Activated CD8-positive, alpha-beta memory T cell treated with anti-CD3 and anti-CD28 coated beads for 48 hours (primary cell): ENCODE data around the gene PYROXD2.
"Not testable (repeated sequence)": the region's sequence is repeated elsewhere in the genome, so short reads cannot be mapped to it uniquely, and the experiment has no call there.

Experiments used
- DNase-seq, 3 experiments: peaks; one replicate each; pipeline ENCODE4 v3.0.0-alpha.2; 2020; ENCODE audit warnings: low read depth in 2 of 3, low spot score in 2 of 3

PYROXD2 gene

DNA sequence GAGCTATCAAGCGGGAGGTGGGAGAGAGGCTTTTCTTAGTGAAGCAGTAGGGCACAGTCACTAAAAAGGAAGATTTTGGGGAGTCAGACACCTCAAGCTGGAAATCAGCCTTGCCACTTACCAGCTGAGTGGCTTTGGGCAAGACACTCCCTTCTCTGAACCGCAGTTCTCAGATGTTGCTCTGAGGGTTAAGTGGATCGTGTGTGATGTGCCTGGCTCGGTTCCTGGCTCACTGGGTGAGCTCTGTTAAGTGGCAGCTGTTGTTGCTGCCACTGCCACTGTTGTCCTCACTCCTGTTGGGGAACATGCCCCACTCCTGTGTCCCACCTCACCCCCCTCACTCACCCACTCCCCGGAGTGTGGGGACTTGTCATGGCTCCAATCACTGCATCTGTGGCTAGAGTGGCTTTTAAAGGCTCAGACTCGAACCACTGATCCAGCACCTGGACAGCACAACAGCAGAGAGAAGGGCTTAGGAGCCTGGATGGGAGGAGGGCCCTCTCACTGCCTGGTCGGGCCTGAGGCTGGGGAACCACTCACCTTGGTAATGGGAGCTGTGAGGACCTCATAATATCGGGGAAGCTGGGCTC is 20.0 kb downstream of the PYROXD2 start:
- DNase-seq: no peak

- DNase-seq: no peak
Observed at GRCh38 chr10:98391578-98391991, 23.4 kb downstream of the PYROXD2 start.

DNA sequence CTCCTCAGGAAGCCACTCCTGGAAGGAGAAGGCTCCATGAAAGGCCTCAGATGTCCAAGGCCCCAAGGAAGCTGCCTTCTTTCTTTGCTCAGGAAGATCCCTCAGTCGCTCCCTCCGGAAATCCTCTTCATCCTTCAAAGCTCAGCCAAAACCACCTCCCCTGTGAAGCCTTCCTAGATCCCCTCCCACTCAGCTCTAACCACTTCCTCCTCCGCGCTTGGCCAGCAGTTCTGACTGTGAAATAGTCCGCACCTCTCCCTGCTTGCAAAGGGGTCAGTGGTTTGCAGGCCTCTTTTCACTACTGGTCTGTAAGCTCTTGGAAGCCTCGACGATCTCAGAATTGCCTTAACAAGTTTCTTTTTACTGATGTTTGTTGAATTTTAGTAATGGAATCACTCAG is 23.9 kb downstream of the PYROXD2 start:
- no peak for DNase-seq

GRCh38 chr10:98390406-98390805 is 24.6 kb downstream of the PYROXD2 start:
- no peak for DNase-seq

- DNase-seq: no peak
Observed at GRCh38 chr10:98389398-98389797, 25.6 kb downstream of the PYROXD2 start.

DNA sequence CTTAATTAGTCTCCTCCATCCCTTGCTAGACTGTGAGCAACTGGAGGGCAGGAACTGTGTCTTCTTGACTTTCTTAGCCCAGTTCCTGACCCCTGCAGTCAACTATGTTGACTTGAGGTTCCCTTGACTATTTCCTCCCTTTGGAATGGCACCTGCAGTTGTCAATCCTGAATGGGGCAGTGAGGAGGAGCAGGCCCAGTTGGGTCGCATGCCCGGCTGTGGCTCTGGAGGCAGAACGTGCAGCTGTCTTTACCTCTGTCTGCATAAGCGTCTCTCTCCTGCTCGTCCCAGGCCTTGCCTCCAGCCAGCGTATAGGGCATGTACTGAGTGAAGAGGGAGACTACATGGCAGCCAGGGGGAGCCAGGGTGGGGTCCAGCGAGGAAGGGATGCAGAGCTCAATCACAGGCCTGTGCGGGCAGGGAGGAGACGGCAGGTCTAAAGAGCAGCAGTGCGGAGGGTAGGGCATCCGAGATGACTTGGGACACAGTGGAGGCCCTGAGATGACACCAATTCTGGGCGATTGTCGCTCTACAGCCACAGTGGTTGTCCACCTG is 26.8 kb downstream of the PYROXD2 start:
- DNase-seq: no peak

- no peak for DNase-seq
Observed at GRCh38 chr10:98384531-98385133, 30.4 kb downstream of the PYROXD2 start.

DNA sequence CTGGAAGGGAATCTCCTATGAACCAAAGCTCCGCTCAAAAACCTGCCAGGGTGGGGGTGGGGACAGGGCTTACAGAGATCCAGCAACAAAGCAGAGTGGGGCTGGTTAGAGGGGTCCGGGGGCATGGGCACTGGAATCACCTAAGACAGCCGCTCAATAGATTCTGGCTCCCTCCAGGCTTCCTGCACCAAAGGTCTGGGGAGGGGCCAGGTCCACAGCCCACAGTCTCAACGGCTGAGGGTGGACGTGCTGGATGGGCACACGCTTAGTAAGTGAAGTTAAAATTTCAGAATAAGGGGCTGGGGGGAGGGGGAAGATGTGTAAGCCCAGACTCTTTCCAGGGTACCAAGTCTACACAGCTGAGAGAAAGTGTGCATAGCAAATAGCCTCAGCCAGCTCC is 31.1 kb downstream of the PYROXD2 start:
- DNase-seq: no peak

DNA sequence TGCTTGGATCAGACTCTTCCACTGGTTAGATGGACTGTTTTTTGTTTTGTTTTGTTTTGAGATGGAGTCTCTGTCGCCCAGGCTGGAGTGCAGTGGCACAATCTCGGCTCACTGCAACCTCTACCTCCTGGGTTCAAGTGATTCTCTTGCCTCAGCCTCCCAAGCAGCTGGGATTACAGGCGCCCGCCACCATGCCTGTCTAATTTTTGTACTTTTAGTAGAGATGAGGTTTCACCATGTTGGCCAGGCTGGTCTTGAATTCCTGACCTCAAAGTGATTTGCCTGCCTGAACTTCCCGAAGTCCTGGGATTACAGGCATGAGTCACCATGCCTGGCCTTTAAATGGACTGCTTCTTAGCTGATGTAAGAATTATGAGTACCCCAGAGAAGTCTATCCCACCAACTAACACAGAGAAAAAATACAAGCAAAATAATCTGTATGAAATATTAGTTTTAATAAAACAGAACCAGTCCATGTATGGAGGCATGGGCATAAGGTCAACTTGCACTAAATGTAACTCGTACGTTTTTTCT is 31.8 kb downstream of the PYROXD2 start:
- not testable (repeated sequence) for DNase-seq

DNA sequence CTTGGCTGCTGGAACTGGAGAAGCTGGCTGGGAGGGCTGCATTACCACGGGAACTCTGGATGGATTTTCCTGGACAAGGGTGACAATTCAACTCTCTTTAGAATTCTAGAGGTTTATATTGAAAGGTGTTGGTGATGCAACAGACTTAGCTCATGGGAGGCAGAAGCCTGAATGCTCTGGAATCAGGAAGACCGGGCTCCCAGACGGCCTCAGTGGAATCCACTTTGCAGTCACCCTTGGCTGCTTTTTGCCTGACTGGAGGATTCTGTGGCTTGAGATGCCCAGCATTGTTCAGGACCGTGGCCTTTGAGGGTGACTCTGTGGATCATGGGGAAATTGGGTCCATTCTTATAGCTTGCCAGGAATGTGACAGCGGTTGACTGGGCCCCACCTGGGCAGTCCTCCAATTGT is 32.3 kb downstream of the PYROXD2 start:
- no peak for DNase-seq

GRCh38 chr10:98380493-98381339 is 34.3 kb downstream of the PYROXD2 start:
- no peak for DNase-seq

DNA sequence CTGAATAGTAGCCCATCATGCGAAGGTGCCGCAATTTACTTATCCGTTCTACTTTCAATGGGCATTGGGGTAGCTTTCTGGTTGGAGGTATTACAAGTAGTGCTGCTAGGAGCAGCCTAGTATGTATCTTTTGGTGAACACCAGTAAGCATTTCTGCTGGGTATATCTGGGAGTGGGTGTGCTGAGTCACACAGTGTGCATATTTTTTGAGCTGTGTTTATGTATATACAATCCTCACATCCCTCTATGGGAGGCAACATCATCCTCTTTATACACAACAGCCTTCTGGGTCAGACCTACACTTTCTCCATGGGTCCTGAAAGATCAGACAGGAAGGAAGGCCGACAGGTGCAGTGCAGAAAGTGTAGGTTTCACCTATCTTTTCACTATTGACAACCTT is 36.3 kb downstream of the PYROXD2 start:
- no peak for DNase-seq

GRCh38 chr10:98377536-98377935 is 37.4 kb downstream of the PYROXD2 start:
- DNase-seq: no peak

GRCh38 chr10:98377001-98377400 is 38.0 kb downstream of the PYROXD2 start:
- no peak for DNase-seq

DNA sequence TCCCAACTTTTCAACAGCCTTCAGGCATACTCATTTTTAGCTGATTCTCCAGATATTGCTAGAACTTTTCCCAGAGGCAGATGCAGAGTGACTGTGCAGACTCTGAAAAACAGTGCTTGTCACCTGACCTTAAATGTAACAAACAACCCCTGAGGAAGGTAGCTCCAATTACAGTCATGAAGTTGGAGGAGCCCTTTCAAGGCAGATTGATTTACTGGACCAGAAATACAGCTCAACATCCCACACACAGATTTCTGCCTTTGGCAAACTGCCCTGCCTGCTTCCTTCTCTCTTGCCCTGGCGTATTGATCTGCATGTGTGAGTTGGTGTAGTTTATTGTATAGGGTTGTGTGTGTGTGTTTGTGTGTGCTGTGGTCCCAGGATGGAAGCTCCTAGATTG is 38.5 kb downstream of the PYROXD2 start:
- DNase-seq: no peak

GRCh38 chr10:98374217-98374985 is 40.6 kb downstream of the PYROXD2 start:
- no peak for DNase-seq

DNA sequence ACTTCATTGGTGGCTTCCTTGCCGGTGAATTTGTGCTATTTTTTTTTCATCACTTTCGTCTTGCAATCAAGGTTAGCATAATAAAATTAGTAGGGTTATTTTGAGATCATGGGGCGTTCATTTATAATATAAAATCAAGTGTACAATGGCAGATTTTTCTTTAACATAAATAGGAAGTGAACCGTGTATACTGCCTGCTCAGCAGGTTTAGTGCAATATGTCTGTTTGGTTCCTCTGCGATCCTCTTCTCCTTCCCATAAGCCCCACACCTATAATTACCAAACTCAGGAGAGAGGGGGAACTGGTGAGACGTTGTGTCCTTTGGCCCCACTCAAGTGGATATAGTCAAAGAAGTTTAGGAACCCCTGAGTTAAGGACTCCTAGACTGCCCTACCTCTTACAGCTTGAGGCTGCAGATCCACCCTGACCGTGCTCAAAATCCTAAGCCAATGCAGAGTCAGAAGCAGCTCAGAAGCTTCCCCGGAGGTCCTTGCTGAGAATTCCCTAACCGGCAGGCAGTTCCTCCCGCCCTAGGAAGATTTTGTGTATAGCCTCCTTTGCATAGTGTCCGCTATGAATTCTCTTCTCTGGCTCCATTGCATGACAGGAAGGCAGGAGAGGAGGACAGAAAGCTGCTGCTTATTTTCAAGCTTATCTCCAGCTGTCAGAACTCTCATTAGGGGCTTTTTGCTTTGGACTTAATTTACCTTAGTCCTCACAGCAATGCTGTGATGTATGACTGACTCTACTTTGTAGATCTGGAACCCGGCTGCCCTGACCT is 41.5 kb downstream of the PYROXD2 start:
- DNase-seq: no peak

- no peak for DNase-seq
Observed at GRCh38 chr10:98370831-98371820, 43.9 kb downstream of the PYROXD2 start.

DNA sequence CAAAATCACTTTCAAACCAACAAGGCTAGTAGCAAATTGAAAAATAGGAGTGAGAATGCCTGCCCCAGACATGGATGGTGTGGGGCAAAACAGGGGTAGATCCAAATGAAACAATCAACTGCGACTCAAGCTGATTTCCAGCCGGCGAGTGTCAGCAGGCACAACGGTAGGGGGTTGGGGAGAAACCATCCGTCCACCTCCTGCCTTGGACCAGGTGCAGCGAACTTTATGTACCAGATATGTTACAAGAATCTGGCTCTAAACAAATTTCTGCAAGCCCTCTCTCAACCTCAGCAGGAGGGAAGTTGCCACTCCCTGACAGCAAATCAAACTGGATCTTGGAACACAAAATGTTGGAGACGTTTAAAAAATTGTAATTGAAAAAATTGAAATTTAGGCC is 45.2 kb downstream of the PYROXD2 start:
- DNase-seq: no peak
